Central memory CD4-positive, alpha-beta T cell (primary cell): ENCODE results near the gene MOCS3.

ENCODE experiments used
- DNase-seq: peaks from one replicate; pipeline ENCODE4 v3.0.0; 2022

MOCS3 gene

DNA sequence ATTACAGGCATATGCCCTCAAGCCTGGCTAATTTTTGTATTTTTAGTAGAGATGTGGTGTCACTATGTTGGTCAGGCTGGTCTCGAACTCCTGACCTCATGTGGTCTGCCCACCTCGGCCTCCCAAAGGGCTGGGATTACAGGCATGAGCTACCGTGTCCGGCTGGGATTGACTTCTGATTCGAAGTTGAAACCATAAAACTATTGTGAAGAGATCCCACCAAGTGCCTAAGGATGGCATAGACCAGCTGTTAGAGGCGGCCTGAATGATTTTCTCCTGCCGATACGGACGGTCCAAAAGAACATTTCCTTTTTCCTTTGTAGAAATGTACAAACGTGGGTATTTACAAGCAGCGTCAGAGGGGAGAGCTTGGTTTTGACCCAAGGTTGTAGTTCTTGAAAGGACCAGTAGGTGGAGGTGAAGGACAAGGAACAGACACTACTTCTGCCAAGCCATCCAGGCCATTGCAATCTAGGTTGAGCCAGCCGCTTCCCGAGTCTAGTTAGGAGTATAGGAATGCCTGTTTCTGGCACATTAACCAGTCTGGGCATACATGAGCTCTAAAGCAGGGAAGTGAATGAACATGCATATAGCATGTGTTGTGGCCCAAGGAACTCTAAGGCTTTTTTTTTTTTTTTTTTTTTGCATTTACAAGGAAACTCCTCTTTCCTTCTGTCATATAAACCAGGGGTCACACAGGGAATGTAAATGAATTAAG lies 29.0 kb downstream of the MOCS3 start:
- peak; percentile 61 for DNase-seq

DNA sequence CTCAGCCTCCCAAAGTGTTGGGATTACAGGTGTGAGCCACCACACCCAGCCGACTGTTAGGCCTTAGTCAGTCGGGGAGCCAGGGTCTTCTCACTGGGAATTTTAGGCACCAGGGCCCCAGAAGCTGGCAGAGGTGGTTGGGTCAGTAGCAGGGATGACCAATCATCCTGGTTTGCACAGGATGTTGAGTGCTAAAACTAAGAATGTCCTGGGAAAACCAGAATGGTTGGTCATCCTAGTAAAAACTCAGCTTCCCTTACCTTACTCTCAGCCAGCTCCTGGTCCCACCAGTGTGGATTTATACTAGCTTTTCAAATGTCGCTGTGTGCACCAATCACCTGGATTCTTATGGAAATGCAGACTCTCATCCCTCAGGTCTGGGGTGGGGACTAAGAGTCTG lies 32.5 kb downstream of the MOCS3 start:
- DNase-seq, result no peak

DNA sequence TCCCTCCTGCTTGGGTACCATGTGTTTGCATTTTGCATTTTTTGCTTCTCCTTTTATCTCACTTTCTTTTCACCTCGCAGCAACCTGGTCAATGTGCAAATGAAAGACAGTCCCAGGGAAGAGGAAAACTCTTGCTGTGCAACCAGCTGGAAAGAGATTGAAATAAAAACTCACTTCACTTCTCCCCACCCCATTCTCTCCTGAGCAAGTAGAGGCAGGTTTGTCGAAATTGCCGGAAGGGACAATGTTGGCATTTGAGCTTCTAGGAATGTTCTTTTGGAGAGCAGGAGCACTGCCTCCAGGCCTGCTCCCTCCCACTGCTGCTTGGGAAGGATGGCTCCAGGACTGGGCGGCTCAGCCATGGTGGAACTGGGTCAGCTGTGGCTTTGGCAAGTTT lies 33.7 kb downstream of the MOCS3 start:
- DNase-seq, result no peak

DNA sequence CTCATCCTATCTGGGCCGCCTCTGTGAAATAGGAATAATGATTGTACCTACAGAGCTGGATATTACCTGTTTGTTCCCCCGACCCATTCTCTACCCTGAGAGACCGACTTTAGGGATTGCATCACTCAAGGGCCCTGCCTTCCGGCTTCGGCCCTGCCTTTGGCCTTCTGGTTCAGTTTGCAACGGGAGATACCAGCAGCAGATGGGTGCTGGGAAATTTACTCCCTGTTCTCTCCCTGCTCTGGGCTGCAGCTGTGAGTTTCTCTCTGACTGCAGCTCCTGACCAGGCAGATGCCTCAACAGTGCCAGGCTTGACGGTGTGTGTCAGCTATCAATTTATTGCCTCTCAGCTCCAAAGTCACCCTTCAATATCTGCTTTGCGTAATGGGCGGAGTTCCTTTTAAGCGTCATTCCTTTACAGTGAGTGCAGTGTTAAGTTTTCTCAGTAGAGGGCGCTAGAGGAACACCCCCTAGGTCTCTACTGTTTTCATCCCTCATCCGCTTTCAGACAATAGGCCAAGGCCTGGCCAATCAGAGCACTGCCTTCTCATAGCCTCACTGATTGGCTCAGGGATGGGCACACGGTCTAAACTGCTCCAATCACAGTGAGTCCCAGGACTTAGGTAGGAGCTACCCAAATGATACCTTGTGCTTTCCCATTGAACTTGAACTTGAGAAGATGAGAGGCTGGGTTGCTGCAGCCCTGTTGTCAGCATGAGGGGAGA lies 34.3 kb downstream of the MOCS3 start:
- peak; percentile 27 for DNase-seq

DNA sequence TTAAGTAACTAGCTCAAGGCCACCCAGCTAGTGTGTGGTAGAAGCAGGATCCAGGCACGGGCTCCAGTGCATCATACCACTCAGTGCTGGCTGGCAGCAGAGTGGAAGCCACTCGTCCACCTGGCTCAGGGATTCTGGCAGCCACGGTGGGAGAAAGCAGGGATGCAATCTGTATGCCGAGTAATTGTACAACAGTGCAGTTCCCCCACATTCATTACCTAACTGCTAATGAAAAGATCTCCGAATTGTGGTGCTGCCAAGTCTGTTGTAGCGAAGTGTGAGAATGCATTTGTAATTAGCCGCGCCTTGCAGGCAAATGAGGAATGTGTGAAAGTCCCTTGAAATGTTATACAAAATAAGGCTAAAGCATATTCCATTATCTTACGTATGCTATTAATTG lies 35.3 kb downstream of the MOCS3 start:
- no peak for DNase-seq

DNA sequence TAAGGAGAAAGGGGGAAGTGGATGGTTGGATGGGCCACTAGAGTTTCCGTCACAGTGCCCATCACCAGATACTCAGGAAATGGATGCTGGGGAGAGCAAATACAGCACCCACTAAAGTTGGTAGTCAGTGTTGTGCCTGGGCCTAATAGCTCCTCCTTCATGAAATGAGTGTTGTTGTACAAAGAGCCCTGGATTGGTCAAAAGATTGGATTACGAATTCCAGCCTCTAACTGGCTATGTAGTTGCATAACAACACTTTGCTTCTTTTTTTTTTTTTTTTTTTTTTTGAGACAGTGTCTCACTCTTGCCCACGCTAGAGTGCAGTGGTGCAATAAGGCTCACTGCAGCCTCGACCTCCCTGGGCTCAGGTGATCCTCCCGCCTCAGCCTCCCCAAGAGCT lies 36.9 kb downstream of the MOCS3 start:
- no peak for DNase-seq

DNA sequence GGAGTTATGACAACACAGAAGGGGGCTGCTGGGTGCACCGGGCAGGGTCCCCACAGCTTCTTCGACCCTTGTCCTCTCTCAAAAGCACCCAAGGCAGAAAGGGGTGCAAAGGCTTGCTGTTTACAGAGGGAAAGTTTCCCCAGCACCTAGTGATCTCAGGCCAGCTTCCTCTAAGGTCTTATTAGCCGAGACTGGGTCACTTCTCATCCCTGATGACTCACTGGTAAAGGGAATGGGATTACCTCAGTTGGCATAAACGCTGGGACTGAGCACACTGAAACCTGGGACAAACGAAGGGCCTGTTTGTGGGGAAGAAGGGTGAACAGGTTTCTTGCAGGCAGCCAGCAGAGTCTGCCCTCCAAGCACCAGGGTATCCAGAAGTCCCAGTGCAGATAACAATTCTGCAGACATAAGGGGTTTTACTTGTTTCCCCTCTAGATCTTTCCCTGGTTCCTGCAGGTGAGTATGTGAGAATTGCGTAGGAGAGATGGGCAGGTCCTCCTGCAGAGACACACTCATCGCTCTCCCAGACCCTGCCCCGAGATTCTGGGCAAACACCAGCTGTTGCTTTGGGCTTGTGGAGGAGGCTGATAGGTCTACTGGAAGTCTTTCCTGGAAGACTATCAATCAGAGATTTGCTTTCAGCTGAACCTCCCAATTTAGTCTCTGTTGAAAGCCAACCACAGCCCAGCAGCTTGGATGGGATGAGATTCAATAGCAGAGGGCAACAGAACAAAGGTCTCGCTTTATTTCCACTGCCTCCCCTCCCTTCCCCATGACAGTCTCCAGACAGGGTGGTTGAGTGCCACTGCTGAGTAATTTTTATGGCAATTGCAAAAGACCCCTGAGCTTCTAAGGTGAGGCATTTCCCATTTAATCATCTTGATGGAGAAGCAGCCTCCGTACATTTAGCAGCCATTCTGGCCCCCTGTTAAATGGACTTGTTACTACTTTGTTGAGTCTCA lies 38.6 kb downstream of the MOCS3 start:
- DNase-seq, result no peak

DNA sequence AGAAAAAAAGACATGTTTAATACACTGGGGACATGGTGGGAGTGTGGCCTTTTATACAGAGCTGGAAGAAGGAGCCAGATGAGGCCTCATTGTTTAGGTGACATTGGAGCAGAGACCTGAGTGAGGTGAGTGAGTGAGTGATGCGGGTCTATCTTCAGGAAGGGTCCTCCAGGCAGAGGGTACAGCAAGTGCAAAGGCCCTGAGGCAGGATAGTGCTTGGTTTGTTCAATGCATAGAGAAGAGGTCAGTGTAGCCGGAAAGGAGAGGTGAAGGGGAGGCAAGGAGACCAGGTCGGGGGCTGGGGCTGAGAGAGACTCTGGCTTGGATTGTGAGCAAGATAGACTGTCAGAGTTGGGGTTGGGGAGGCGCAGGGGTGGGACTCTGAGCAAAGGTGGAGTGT lies 40.7 kb downstream of the MOCS3 start:
- DNase-seq, result no peak

DNA sequence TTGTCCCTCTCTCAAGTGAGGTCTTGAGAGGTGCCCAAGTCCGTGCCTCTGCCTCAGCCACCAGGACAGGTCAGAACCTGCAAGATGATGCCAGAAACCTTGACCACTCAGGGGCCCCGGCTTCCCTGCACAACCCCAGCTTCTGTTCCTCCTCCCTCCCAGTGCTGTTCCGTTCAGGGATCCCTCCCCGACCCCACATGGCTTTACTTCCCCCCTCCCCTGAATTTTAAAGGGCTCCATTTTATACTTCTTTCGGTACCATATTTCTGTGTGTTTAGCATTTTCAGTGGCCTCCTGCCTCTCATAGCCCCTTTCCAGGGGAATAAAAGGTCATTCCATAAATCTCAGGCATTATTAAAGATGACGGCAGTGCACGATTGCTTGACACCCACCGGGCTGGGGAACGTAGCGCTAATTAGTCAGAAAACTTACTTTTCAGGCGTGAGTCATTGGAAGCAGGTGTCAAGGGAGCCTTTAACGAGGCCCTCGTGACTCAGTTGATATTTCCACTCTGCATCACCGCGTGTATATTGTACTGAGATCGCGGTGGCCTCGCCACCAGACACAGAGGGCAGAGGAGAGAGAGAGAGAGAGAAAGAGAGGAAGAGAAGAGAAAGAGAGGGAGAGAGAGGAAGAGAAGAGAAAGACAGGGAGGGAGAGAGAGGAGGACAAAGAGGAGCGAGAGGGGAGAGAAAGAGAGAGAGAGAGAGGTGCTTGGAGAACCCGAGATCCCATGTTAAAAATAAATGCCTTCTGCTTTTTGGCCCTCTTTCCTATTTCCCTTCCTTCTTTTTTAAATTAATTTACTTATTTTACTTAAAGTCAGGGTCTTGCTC lies 43.0 kb downstream of the MOCS3 start:
- no peak for DNase-seq

DNA sequence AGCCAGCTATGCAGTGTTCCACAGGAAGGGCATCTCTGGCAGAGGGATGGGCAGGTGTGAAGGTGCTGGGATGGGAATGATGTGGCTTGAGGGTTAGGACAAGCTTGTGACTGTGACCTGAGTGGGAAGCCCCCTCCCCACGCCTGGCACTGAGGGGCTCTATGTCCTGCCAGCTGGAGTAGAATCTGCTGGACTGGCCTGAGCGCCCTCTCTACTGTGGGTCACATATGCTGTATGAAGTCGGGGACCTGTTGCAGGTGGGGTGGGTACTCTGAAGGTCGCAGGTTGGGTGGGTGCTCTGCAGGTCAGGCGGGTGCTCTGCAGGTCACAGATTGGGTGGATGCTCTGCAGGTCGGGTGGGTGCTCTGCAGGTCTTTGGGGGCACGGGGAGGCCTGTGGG lies 44.0 kb downstream of the MOCS3 start:
- DNase-seq, result no peak

DNA sequence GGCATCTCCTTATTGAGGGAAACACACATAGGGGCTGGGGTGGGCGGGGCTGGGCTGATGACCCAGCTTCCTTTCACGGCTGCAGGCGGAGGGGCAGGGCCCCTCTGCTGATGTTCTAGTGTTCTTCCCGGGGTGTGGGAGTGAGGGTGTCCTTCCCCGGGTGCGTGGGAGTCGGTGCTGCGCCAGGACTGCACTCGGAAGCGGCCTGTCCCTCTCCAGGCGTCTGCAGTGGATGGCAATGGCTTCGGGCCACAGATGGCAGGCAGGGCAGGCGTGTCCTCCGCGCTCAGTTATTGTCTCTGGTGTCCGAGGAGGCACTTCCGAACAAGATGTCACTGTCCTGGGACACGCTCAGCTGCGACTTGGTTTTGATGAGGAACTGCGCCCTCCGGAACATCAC lies 45.1 kb downstream of the MOCS3 start:
- no peak for DNase-seq

DNA sequence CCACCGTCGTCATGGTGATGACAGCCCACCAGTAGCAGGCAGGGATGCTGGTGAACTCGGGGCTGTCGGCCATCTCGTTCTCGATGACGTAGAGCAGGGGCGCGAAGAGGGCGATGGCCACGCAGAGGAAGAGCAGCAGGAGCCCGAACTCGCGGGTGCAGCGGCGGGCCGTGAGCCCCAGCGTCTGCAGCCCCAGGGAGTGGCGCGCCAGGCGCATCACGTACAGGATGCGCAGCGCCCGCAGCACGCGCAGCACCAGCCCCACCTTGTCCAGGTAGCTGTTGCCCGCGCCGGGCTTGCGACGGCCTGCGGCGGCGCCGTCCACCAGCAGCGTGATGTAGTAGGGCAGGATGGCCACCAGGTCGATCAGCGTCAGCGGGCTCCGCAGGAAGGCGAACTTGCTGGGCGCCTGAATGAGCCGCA lies 45.7 kb downstream of the MOCS3 start:
- DNase-seq, result no peak

DNA sequence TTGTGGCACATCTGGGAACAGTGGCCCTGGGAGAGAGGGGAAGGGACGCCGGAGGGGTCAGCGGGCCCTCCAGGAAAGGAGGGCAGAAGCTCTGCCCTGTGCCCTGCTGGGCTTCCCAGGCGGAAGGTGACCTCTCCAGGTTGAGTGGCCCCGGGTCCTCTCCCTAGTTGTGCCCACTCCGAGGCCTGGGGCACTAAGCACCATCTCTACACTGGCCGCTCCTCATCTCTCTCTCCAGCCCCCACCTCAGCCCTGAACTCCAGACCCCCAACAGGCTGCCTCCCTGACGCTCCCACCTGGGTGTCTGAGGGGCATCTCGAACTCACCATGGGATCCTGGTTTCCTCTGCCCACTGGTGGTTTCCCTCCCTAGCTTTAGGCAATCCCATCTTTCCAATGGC lies 46.2 kb downstream of the MOCS3 start:
- no peak for DNase-seq

DNA sequence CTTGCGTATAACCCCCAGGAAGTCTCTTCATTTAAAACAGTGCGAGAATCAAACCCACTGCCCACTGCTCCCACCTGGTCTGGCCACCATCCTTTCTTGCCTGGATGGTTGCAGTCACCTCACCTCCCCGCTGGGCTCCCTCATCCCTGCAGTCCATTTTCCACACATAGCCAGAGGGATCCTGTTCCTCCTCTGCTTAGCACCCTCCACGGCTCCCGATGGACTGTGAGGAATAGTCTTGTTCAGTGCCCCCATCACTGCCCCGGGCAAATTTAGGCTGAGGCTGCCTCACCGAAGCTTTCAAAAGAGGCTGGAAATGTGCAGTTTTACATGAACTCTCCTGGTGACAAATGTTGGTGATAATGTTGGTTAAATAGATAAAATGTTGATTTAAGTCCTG lies 46.6 kb downstream of the MOCS3 start:
- DNase-seq, result no peak

DNA sequence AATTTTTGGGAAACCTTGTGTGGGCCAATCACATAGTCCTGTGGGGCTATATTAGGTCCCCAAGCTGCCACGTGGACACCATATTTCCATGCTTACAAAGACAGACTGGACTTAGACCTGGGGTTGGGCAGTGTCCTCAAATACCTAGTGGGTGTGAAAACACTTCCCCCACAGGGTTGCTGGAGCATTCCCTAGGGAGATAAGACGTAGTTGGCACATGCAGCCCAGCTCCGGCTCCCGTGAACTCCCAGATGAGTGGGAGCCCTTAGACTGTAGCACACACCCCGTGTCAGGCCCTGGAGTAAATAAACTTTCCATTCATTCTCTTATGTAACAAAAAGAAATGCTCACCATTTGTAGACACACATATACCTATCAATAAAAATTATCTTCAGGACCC lies 50.1 kb downstream of the MOCS3 start:
- no peak for DNase-seq

DNA sequence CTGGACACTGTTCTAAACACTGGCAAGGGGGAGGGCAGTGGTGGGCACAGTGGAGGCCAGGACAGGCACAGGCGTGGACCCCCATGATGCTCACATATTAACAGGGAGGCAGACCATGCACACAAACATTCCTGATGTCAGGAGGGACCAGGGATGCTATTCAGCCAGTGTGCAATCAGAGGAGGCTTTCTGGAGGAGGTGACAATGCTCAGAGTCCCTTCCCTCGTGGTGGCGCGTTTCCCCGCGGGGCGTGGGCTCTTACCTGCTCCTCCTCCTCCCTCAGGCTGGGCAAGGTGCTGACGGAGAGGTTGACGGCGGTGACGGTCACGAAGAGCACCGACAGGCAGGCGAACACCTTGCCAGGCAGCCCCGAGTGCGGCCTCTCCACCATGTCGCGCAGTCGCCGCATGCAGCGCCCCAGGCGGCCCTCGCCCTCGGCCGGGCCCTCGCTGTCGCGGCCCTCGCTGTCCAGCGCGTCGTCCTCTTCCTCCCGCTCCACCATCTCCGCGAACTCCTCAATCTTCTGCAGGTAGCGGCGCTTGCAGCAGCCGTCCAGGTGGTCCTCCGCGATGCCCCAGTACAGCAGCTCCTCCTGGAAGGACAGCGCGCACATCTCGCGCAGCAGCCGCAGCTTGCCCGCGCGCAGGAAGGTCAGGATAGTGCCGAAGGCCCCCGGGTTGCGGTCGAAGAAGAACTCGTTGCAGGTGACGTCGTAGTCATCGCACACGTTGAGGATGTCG lies 50.9 kb downstream of the MOCS3 start:
- DNase-seq, result no peak

DNA sequence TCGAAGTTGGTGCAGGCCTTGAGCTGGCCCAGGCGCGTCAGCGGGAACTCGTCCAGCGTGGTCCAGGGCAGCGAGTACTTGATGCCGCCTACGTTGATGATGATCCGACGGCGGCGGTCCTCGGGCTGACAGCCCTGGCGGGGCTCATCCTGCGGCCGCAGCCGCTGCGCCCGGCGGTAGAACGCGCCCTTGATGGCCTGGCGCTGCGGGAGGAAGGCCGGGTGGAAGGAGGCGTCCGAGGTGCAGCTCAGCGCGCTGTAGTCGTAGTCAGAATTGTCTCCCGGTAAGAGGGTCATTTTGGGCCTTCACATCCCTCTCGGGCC lies 51.4 kb downstream of the MOCS3 start:
- no peak for DNase-seq

DNA sequence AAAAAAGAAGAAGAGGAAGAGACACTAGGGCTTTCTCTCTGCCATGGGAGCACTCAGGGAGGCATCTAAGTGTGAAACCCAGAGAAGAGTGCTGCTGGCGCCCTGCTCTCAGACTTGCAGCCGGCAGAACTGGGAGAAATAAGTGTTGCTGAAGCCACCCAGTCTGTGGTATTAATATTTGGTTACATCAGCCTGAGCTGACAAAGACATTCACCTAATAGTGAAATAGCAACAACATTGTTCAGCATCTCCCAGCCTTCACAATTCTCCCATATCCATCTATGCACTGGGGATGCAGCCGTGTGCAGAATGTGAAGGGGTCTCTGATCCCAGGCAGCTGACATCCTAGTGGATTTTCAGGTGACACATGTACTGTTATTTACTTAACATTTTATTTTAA lies 52.3 kb downstream of the MOCS3 start:
- no peak for DNase-seq

DNA sequence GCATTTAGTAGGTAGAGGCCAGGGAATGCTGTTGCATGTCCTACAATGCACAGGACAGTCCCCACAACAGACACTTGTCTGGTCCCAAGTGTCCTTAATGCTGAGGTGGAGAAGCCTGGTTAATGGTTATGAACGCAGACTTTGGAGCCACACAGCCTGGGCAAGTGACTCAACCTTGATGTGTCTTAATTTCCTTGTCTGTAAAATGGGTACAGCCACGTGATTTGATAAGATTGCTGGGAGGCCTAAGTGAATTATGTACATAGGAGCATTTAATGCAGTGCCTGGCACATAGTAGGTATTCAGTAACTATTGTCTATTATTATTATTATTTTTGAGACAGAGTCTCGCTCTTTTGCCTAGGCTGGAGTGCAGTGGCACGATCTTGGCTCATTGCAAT lies 52.9 kb downstream of the MOCS3 start:
- no peak for DNase-seq

DNA sequence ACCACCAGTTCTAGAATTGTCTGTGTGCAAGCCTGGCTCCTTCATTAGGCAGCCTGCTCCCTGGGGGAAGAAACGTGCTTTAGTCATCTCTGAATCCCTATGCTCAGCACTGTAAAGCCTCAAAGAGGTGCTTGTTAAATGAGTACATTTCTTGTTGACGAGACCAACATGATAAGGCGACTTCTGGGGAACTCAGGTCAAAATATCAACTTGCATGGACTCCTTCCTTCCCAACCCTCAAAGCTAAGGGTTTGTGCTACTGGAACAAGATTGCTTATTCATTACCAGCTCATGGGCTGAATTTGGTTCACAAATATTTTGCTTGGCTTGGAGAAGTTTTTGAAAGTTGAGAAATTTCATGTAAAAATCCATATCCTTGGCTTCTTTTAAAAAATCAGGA lies 53.7 kb downstream of the MOCS3 start:
- DNase-seq, result no peak
